UCSD-AML1 (cell line): ENCODE results near the gene CDHR1.

ENCODE experiments used
- DNase-seq: peaks from one replicate; lab custom pipeline; 2025; ENCODE audit not compliant: unreplicated experiment; lab: John Stamatoyannopoulos, UW

The CDHR1 gene

DNA sequence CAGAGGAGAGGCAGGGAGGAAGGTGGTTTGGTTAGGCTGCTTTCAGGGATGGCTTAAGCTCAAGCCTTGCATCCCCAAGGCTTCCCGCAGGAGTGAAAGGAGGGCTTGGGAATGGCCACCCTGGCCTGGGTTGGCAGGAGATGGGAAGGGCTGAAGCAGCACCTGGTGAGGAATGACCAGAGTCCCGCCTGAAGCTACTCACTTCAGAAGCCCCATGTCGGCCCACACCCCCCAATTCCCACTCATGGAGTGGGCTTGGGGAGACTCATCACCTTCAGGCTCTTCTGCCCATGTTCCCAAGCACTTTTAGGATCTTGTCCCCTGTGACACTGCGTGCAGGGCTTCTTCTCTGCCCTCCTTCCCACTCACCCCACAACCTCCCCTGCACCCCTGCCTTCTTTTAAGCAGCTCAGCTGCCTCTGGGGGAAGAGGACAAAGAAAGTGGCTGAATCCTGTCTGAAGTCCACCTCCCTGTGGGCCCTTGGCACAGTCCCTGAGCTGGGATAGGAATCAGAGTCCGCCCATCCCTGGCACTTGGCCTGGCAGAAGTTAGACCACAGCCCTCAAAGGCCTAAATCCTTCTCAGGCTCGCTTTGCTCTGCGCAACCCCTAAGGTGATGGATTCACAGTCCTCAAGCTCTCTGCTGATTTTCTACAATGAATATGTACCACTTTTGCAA lies 67.0 kb downstream of the CDHR1 start:
- no peak for DNase-seq

DNA sequence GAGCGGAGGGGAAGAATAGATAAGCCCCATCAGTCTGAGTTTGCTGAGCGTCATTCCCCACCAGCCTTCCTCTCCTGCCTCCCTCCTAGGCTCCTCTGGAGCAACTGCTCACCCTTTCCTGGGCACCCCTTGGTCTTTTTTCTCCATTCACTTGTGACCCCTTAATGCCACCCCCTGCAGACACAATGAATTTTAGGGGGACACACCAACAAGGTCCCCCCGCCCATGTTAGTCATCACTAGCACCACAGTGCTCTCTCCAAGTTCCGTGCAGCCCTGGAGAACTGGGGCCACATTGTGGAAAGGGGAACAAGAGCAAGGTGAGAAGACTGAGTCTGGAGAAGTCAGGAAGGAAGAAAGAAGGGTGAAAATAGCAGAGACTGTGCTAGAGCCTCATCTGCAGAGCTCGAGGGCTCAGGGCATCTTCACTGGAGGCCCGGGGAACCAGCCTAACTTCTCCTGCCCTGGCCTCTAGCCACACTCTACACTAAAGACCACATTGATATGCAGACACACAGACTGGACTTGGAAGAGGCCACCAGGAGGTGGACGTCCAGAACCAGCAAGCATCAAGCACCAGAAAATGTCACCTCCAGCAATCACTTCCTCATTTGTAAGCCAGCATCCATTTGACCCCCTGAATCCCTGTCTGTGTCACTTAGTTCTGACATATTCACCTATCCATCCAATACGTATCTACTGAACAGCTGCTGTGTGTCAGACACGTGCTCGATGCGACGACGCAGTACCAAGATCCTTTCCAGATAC lies 68.0 kb downstream of the CDHR1 start:
- no peak for DNase-seq

DNA sequence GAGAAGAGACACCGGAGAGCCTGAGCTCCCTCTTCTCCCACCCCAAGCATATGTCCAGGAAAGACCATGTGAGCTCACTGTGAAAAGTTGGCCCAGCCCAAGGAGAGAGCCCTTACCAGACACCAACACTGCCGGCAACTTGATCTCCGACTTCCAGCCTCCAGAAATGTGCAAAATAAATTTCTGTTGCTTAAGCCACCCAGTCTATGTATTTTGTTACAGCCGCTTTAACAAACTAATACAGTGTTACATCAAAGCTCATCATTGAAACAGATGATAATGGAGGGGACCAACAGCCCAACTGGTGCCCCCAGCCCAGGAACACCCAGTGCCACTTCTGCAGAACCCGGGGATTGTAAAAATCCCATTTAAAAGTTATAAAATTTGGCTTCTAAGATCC lies 69.4 kb downstream of the CDHR1 start:
- DNase-seq: no peak

DNA sequence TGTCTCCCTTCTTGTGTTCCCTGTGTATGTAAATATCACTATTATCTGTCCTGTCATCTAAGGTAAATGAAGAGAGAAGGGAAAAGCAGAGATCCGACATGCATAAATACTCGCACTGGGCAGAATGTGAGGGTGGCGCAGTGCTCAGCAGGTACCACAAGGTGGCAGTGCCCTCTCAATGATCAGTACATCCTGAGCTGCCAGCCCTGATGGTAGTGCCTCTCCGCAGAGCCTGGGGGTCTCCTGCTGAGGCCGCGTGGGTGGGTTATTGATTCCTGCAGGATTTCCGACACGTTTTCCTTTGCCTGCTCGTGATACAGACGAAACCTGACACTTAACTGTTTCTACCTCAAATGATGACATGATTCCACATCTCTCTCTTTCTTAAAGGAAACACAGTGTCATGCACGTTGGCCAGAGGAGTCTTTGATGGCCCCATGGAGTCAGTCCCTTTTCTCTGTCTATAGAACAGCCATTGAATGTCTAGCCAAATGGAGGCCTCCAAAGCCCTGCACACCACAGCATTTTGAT lies 70.3 kb downstream of the CDHR1 start:
- DNase-seq: peak; percentile 64

DNA sequence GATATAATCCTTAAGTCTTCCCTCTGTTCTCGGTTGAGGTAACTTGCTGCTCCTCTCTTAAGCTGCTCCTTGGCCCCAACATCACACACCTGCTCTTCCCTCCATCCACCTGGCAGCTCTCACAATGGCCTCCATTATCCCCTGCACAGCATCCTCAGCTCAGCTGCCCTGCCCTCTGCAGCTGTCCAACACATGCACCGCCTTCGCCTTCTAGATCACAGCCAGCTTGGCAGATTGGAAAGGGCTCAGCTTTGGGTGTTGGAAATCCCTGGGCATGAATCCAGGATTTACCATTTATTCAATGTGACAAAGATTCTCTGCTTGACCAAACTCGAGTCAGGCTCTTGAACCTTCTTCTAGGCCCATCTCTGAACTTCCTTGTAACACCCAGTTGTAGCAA lies 71.1 kb downstream of the CDHR1 start:
- no peak for DNase-seq

DNA sequence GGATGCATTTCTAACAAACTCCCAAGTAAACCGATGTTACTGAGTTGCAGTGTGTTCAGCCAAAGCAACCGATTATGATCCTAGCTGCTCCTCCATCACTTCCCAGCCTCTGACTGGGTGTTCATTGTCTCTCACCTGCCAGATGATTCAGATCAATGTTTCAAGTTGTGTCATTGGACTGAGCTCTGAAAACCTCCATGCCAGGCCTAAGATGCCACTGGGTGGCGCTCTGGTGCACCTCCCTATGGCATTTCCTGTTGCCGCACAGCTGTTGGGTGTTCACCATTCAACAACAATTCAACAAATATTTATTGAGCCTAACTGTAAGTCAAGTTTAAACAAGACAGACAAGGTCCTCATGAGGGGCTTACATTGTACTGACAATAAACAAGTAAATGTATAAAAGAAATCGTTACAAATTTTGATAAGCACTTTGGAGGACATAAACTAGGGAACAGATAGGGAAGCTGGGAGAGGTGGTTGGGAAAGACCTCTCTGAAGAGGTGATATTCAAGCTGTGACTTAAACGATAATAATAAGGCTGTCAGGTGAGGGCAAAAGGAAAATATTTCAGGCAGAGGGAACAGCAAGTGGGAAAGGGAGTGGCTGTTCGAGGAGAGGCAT lies 73.3 kb downstream of the CDHR1 start:
- peak; percentile 67 for DNase-seq

DNA sequence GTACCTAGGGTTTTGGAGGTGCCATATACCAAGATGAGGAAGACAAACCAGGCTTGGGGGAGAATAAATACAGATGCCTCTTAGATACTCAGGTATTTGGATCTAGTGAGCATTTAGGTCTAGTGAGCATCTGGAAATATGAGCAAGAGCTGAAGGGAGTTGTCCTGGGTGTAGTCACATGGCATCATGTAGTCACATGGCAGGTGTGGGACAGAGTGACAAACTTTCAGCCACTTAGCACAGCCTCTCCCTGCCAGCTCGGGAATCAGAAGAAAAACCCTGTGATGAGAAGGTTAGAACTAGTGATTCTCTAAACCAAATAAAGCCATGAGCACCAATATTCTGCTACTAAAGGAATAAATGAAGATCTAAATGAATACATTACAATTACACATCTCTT lies 74.8 kb downstream of the CDHR1 start:
- no peak for DNase-seq
